ENCODE measurements around the gene RPP14. TPM values are rescaled to one million over a fixed set of nuclear protein-coding genes. Genes with fewer than 3 reads are reported as not detected.

RPP14 gene
- total and polyA plus RNA-seq, 2 experiments from 2014 or later = 11.7 to 18.6 TPM

DNA sequence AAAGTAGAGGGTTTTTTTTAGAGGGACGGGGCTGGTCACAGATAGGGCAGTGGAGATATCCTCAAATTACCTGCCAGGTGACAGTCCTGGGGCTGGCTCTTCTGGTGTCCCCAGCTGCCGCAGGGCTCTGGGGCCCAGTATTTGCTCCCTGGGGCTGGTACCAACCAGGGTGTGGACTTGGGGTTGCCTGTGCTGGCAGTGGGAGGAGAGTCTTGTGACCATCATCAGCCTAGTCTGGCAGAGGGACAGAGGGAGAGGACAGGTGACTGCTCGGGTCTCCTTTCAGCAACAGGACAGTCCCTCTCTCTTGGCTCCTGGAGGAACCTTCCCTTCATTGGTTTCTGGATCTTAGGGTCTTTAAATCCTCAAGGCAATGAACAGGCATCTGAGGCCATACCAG is 7.9 kb upstream of the RPP14 start (continued):
- TF ChIP-seq, protein P1, sequence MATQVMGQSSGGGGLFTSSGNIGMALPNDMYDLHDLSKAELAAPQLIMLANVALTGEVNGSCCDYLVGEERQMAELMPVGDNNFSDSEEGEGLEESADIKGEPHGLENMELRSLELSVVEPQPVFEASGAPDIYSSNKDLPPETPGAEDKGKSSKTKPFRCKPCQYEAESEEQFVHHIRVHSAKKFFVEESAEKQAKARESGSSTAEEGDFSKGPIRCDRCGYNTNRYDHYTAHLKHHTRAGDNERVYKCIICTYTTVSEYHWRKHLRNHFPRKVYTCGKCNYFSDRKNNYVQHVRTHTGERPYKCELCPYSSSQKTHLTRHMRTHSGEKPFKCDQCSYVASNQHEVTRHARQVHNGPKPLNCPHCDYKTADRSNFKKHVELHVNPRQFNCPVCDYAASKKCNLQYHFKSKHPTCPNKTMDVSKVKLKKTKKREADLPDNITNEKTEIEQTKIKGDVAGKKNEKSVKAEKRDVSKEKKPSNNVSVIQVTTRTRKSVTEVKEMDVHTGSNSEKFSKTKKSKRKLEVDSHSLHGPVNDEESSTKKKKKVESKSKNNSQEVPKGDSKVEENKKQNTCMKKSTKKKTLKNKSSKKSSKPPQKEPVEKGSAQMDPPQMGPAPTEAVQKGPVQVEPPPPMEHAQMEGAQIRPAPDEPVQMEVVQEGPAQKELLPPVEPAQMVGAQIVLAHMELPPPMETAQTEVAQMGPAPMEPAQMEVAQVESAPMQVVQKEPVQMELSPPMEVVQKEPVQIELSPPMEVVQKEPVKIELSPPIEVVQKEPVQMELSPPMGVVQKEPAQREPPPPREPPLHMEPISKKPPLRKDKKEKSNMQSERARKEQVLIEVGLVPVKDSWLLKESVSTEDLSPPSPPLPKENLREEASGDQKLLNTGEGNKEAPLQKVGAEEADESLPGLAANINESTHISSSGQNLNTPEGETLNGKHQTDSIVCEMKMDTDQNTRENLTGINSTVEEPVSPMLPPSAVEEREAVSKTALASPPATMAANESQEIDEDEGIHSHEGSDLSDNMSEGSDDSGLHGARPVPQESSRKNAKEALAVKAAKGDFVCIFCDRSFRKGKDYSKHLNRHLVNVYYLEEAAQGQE (IDR thresholded peaks at IDR 0.05; ENCODE audit: unreplicated experiment) = no peak
- no peak for TF ChIP-seq EZH2phosphoT487 (IDR thresholded peaks at IDR 0.05; ENCODE audit: unreplicated experiment)
- TF ChIP-seq POLR2AphosphoS5 (IDR thresholded peaks at IDR 0.05; ENCODE audit: low read depth) = no peak

GRCh38 chr3:58299075-58299474 is 7.0 kb upstream of the RPP14 start:
- Mint-ChIP-seq H3K4me1 (peaks cover 7% of the 10 kb centered on the region), H3K27me3 (ENCODE audit: insufficient read depth, low read depth, poor library complexity) (peaks cover 7% of the 10 kb centered on the region), H3K9me3 (no peaks in the 10 kb centered on the region), H3K27ac (no peak overlapping the region), H3K36me3 (ENCODE audit: low read depth) (no peaks in the 10 kb centered on the region), H3K4me3 (no peak overlapping the region)
- Histone ChIP-seq H3K27me3 (ENCODE audit: insufficient read depth) (0 out of 2 replicates have a peak, but pooled peaks cover 3% of the 10 kb centered on the region), H3K79me2 (replicated peaks; ENCODE audit: insufficient read depth) (no peaks in the 10 kb centered on the region), H3K4me1 (ENCODE audit: insufficient read depth) (0 out of 2 replicates have a peak, but pooled peaks cover 3% of the 10 kb centered on the region), H3F3A (replicated peaks; ENCODE audit: low read depth) (no peaks in the 10 kb centered on the region), H3K36me3 (ENCODE audit: insufficient read depth) (no peaks in the 10 kb centered on the region), H3K27ac (ENCODE audit: low read depth) (no peak overlapping the region), H4K20me1 (replicated peaks; ENCODE audit: insufficient read depth) (no peaks in the 10 kb centered on the region), H2AFZ (no peak overlapping the region), H3K9me2 (ENCODE audit: insufficient read depth) (no peaks in the 10 kb centered on the region), H3K4me2 (no peak overlapping the region), H3K4me3 (no peak overlapping the region)
- ATAC-seq (no peak), DNase-seq (ENCODE audit: low spot score) (no peak)
- TF ChIP-seq CTCF (conservative IDR thresholded peaks at IDR 0.05; ENCODE audit: low read depth in 2 of 2) (no peak), EZH2 (IDR thresholded peaks at IDR 0.05; ENCODE audit: low read depth, unreplicated experiment) (no peak), ZNF331 (CRISPR knock-in tag; IDR thresholded peaks at IDR 0.05; ENCODE audit: low read depth) (no peak), ZNF114 (CRISPR knock-in tag; IDR thresholded peaks at IDR 0.05) (no peak), NANOG (IDR thresholded peaks at IDR 0.05; ENCODE audit: borderline replicate concordance) (no peak), EZH2phosphoT487 (IDR thresholded peaks at IDR 0.05; ENCODE audit: unreplicated experiment) (no peak), ETS1 (IDR thresholded peaks at IDR 0.05) (no peak), POLR2AphosphoS5 (IDR thresholded peaks at IDR 0.05; ENCODE audit: low read depth) (no peak), JUNB (IDR thresholded peaks at IDR 0.05; ENCODE audit: unreplicated experiment) (no peak), STAT1 (IDR thresholded peaks at IDR 0.05; ENCODE audit: unreplicated experiment) (no peak)
- TF ChIP-seq, protein P1 (IDR thresholded peaks at IDR 0.05; ENCODE audit: unreplicated experiment) = no peak

Data from GM23338 (cell line).